Measurements from ENCODE around the gene UBA6. TPM values are rescaled to one million over a fixed set of nuclear protein-coding genes. Genes with fewer than 3 reads are reported as not detected.

Gene UBA6
- total RNA-seq, 2 donors from 2014 or later, result 56.0 to 130 TPM

DNA sequence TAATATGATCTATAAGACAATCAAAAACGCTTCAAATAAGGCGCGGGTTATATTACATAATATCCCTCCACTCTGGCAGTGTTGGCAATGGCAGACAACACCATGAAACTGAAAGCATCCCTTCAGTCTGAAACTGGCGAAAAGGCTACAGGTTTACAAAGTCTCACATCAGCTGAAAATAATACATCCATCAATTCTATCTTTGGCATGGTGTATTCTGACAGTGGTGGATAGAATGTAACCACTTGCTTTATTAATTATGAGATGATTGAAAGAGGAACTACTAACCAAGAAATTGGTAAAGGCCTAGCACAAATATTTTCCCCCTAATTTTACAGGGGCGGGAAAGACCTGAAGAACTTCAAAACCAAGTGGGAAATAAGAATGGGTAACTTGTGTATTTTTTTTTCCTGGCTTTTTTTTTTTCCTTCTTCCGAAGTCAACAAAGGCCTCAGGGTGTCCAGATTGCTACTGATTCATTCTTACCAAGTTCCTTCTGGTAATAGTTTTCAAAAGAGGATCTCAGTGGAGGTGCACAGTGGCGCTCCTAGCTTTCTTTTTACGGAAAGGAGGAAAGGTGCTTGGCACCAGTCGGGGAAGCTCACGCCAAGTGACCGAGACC lies 728 bp downstream of the UBA6 start:
- Histone ChIP-seq H3K4me1 (replicated peaks) (no peaks in the 10 kb centered on the region), H3K4me3 (peak overlapping the region; percentile 83 to 98), H3K9me3 (no peaks in the 10 kb centered on the region), H3K27me3 (replicated peaks; ENCODE audit: insufficient read depth) (no peaks in the 10 kb centered on the region), H3K36me3 (no peaks in the 10 kb centered on the region), H3K27ac (peak overlapping the region; percentile 92 to 97)
- DNase-seq (ENCODE audit: low spot score), result no peak
- TF ChIP-seq, protein P1, sequence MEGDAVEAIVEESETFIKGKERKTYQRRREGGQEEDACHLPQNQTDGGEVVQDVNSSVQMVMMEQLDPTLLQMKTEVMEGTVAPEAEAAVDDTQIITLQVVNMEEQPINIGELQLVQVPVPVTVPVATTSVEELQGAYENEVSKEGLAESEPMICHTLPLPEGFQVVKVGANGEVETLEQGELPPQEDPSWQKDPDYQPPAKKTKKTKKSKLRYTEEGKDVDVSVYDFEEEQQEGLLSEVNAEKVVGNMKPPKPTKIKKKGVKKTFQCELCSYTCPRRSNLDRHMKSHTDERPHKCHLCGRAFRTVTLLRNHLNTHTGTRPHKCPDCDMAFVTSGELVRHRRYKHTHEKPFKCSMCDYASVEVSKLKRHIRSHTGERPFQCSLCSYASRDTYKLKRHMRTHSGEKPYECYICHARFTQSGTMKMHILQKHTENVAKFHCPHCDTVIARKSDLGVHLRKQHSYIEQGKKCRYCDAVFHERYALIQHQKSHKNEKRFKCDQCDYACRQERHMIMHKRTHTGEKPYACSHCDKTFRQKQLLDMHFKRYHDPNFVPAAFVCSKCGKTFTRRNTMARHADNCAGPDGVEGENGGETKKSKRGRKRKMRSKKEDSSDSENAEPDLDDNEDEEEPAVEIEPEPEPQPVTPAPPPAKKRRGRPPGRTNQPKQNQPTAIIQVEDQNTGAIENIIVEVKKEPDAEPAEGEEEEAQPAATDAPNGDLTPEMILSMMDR (IDR thresholded peaks at IDR 0.05), result no peak
- no peak for TF ChIP-seq POLR2A (IDR thresholded peaks at IDR 0.05)
- TF ChIP-seq POLR2AphosphoS5 (IDR thresholded peaks at IDR 0.05), result no peak
- 19% methylated on average over 11 of the region's 11 CpGs for WGBS
- intact Hi-C loops (cut with DNase I), result loop anchor here (5.0 kb wide), 1 partner anchor 153 kb away; the partner anchor contains the start of gene CENPC

DNA sequence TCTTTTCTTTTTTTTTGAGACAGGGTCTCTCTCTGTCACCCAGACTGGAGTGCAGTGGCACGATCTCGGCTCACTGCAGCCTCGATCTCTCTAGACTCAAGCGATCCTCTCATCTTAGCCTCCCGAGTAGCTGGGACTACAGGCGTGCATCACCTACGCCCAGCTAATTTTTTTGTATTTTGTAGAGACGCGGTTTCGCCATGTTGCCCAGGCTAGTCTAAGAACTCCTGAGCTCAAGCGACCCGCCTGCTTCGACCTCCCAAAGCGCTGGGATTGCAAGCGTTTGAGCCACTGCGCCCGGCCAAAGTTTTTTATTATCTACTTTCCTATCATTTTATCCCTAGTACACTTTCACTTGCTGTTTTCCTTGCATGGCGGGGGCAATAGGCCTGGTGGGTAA lies 1.4 kb downstream of the UBA6 start:
- TF ChIP-seq POLR2A (IDR thresholded peaks at IDR 0.05) (no peak), POLR2AphosphoS5 (IDR thresholded peaks at IDR 0.05) (no peak)
- TF ChIP-seq, protein P1 (IDR thresholded peaks at IDR 0.05), result no peak
- WGBS, result 94% methylated on average over 18 of the region's 18 CpGs
- no peaks in the 10 kb centered on the region for H3K27me3 ChIP-seq (replicated peaks; ENCODE audit: insufficient read depth)
- no peak for DNase-seq (ENCODE audit: low spot score)
- no peak overlapping the region for H3K4me3 ChIP-seq
- intact Hi-C loops (cut with DNase I), result loop anchor here (5.0 kb wide), 1 partner anchor 152 kb away; the partner anchor contains the start of gene CENPC
- no peak overlapping the region for H3K27ac ChIP-seq
- H3K4me1 ChIP-seq (replicated peaks), result no peaks in the 10 kb centered on the region
- no peaks in the 10 kb centered on the region for H3K9me3 ChIP-seq
- no peaks in the 10 kb centered on the region for H3K36me3 ChIP-seq

DNA sequence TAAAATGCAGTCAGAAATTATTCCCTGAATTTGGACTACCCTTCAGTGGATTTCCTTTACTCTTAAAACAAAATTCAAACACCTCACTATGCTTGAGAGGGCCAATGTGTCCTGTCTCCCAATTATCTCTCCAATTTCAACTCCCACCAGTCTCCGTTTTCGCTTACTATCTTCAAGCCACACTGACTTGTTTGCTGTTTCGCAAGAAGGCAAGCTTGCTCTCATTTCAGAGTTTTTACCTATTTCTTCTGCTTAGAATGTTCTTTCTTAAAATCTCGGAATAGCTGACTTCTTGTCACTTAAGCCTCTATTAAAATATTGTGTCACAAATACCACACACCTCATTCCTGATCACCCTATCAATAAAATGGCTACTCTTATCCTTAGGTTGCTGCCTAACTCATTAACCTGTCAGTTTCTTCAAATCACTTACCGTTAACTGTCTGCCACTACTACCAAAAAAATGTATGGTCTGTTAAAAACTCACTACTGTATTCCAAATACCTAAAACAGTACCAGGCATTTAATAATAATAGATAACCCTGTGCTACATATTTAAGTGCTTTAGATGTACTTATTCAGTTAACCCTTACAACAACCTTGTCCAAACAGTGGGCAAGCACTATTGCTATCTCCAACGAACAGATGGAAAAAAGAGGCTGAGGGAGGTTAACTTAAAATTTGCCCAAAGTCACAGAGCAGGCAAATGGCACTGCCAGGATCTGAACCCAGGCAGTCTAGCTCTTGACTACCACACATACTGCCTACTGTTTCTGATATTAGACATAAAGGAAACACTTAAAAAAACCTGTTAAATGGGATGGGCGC lies 2.9 kb downstream of the UBA6 start:
- H3K4me3 ChIP-seq, result no peak overlapping the region
- H3K27ac ChIP-seq, result no peak overlapping the region
- TF ChIP-seq POLR2A (IDR thresholded peaks at IDR 0.05) (no peak), POLR2AphosphoS5 (IDR thresholded peaks at IDR 0.05) (no peak)
- TF ChIP-seq, protein P1 (IDR thresholded peaks at IDR 0.05), result no peak
- intact Hi-C loops (cut with DNase I), result no loop called here
- no peaks in the 10 kb centered on the region for H3K27me3 ChIP-seq (replicated peaks; ENCODE audit: insufficient read depth)
- WGBS, result 80% methylated on average over 7 of the region's 7 CpGs
- DNase-seq (ENCODE audit: low spot score), result no peak
- H3K4me1 ChIP-seq (replicated peaks), result no peaks in the 10 kb centered on the region
- H3K36me3 ChIP-seq, result no peaks in the 10 kb centered on the region
- no peaks in the 10 kb centered on the region for H3K9me3 ChIP-seq

DNA sequence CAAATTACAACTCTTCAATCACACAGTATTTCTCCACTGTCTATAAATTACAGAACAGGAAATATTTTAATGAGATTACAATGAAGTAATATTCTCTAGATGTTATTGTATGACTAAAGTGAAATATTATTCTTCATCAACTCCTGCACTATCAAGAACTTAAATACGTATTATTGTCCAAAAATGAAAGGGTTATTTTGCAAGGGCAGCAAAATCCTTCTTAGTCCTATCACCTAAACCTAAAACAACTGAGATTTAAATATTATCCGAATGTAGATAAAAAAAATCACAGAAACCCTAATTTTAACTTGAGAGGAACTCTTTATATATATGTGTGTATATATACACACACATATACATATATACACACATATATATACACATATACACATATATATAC lies 4.9 kb downstream of the UBA6 start:
- Histone ChIP-seq H3K4me1 (replicated peaks) (no peaks in the 10 kb centered on the region), H3K27ac (no peak overlapping the region), H3K36me3 (no peaks in the 10 kb centered on the region), H3K9me3 (no peaks in the 10 kb centered on the region), H3K4me3 (no peak overlapping the region), H3K27me3 (replicated peaks; ENCODE audit: insufficient read depth) (no peaks in the 10 kb centered on the region)
- DNase-seq (ENCODE audit: low spot score), result no peak
- WGBS, result 96% methylated on average over 2 of the region's 2 CpGs
- intact Hi-C loops (cut with DNase I), result no loop called here
- no peak for TF ChIP-seq POLR2AphosphoS5 (IDR thresholded peaks at IDR 0.05)
- TF ChIP-seq POLR2A (IDR thresholded peaks at IDR 0.05), result no peak
- TF ChIP-seq, protein P1 (IDR thresholded peaks at IDR 0.05), result no peak
